PC-3 (cell line): ENCODE data around the gene EIF3B. TPM values are rescaled to one million over a fixed set of nuclear protein-coding genes. Genes with fewer than 3 reads are reported as not detected.
A peak's percentile ranks its signal among the peaks of the same experiment; 100 is the strongest.

Source experiments
- ATAC-seq: fragments of 200-7000 bp; cut with Tn5 transposase; 2 replicates; pipeline ENCODE4 v1.9.1; 2020; ENCODE audit warnings: mild to moderate bottlenecking, moderate library complexity
- BruUV-seq: library from RNA; stranded (reverse); fragments of 400-500 nt; replicated peaks from 2 replicates; lab custom pipeline; 2021; lab: Mats Ljungman, UMichigan
- CTCF ChIA-PET: fragments of 300-600 bp; sonication (Branson Sonifier 250); formaldehyde crosslinking; loops from one replicate; lab custom pipeline; 2022; ENCODE audit warnings: antibody characterized with exemption; lab: Charles Lee
- POLR2A ChIA-PET: fragments of 300-600 bp; sonication (Branson Sonifier 250); formaldehyde crosslinking; loops from one replicate; lab custom pipeline; 2022; ENCODE audit warnings: antibody characterized with exemption; ENCODE audit not compliant: unreplicated experiment; lab: Charles Lee
- DNase-seq: peaks from one replicate; pipeline ENCODE4 v3.0.0-alpha.2; 2015
- H2AFZ ChIP-seq: fragments of 300-600 bp; sonication (generic); 2 replicates; pipeline ENCODE4 v1.6.0; 2016; ENCODE audit warnings: antibody characterized with exemption, low read length
- H3F3A ChIP-seq: fragments of 300-600 bp; sonication (generic); one replicate; pipeline ENCODE4 v1.6.0; 2017; ENCODE audit warnings: antibody characterized with exemption, low read length, control low read depth, mild to moderate bottlenecking; ENCODE audit not compliant: unreplicated experiment
- H3K27ac ChIP-seq: fragments of 300-600 bp; sonication (generic); 2 replicates; pipeline ENCODE4 v1.5.1; 2016; ENCODE audit warnings: mild to moderate bottlenecking, low read length
- H3K27me3 ChIP-seq: fragments of 300-600 bp; sonication (generic); 2 replicates; pipeline ENCODE4 v1.6.1; 2016; ENCODE audit warnings: low read length, mixed read lengths
- H3K36me3 ChIP-seq: fragments of 300-600 bp; sonication (generic); 2 replicates; pipeline ENCODE4 v1.6.1; 2016; ENCODE audit warnings: low read depth, mixed run types, low read length, mixed read lengths
- H3K4me1 ChIP-seq: fragments of 300-600 bp; sonication (generic); 2 replicates; pipeline ENCODE4 v1.5.1; 2016; ENCODE audit warnings: low read length; ENCODE audit not compliant: insufficient read depth
- H3K4me2 ChIP-seq: fragments of 300-600 bp; sonication (generic); 2 replicates; pipeline ENCODE4 v1.6.0; 2016; ENCODE audit warnings: low read length
- H3K4me3 ChIP-seq: fragments of 300-600 bp; sonication (generic); 2 replicates; pipeline ENCODE4 v1.5.1; 2016; ENCODE audit warnings: mild to moderate bottlenecking, low read length, mixed read lengths
- H3K79me2 ChIP-seq: fragments of 300-600 bp; sonication (generic); 2 replicates; pipeline ENCODE4 v1.6.1; 2017; ENCODE audit warnings: low read length, mixed read lengths
- H3K9ac ChIP-seq: fragments of 300-600 bp; sonication (generic); 2 replicates; pipeline ENCODE4 v1.6.0; 2016; ENCODE audit warnings: mild to moderate bottlenecking, low read length
- H3K9me2 ChIP-seq: fragments of 300-600 bp; sonication (generic); replicated peaks from 2 replicates; pipeline ENCODE4 v1.6.1; 2016; ENCODE audit warnings: mixed run types, low read length, mixed read lengths
- H3K9me3 ChIP-seq: fragments of 300-600 bp; sonication (generic); 2 replicates; pipeline ENCODE4 v1.6.1; 2016; ENCODE audit warnings: low read length, mixed read lengths
- H4K20me1 ChIP-seq: fragments of 300-600 bp; sonication (generic); 2 replicates; pipeline ENCODE4 v1.6.1; 2016; ENCODE audit warnings: low read length, mixed read lengths
- CTCF ChIP-seq: fragments of 300-600 bp; sonication (generic); conservative IDR thresholded peaks from 2 replicates; pipeline ENCODE4 v1.5.1; 2017; ENCODE audit warnings: antibody characterized with exemption, low read depth, mild to moderate bottlenecking, low read length
- EZH2 ChIP-seq: fragments of 300-600 bp; sonication (generic); IDR thresholded peaks from one replicate; pipeline ENCODE4 v1.6.1; 2017; ENCODE audit warnings: antibody characterized with exemption, mild to moderate bottlenecking, low read length; ENCODE audit not compliant: unreplicated experiment
- EZH2phosphoT487 ChIP-seq: fragments of 300-600 bp; sonication (generic); IDR thresholded peaks from 2 replicates; pipeline ENCODE4 v1.6.1; 2018; ENCODE audit warnings: mild to moderate bottlenecking, antibody characterized with exemption, low read length, borderline replicate concordance
- intact Hi-C: fragments of 100-400 bp; cut with micrococcal nuclease; formaldehyde crosslinking; loops from 2 replicates; pipeline ENCODE4 v1.9.0; 2023
- total RNA-seq: library from RNA; depleted of rRNA; stranded (reverse); fragments of >200 nt; gene quantifications from 2 replicates; pipeline ENCODE4 v1.2.3, GENCODE V29; 2014

Gene EIF3B
- total RNA-seq, 1 experiment from 2014 or later: 289 TPM

GRCh38 chr7:2317556-2318293, 36.9 kb upstream of the EIF3B start:
- POLR2A ChIA-PET: no interaction called here

GRCh38 chr7:2321020-2321419, 33.6 kb upstream of the EIF3B start:
- no peaks in the 10 kb centered on the region for H4K20me1 ChIP-seq
- no peaks in the 10 kb centered on the region for H3K27me3 ChIP-seq
- H2AFZ ChIP-seq: no peak overlapping the region
- no peaks in the 10 kb centered on the region for H3K36me3 ChIP-seq
- no peaks in the 10 kb centered on the region for H3K9me3 ChIP-seq
- no peak for TF ChIP-seq EZH2
- TF ChIP-seq EZH2phosphoT487: no peak
- no peak for TF ChIP-seq CTCF
- no TSS peak for BruUV-seq
- DNase-seq (no peak), ATAC-seq (peak; percentile 29)
- H3K4me2 ChIP-seq: no peak overlapping the region
- no peak overlapping the region for H3K27ac ChIP-seq
- H3K9ac ChIP-seq: no peak overlapping the region
- ChIA-PET POLR2A (no interaction called here), CTCF (no interaction called here)
- H3K9me2 ChIP-seq: no peaks in the 10 kb centered on the region
- intact Hi-C loops: no loop called here
- H3K4me1 ChIP-seq: no peaks in the 10 kb centered on the region
- no peaks in the 10 kb centered on the region for H3K79me2 ChIP-seq
- no peaks in the 10 kb centered on the region for H3F3A ChIP-seq
- H3K4me3 ChIP-seq: no peak overlapping the region

More at GRCh38 chr7:2317556-2318293, 36.9 kb upstream of the EIF3B start:
- Histone ChIP-seq H3K4me2 (no peak overlapping the region), H2AFZ (no peak overlapping the region), H3F3A (no peaks in the 10 kb centered on the region), H3K4me1 (no peaks in the 10 kb centered on the region), H3K9ac (no peak overlapping the region), H3K79me2 (peaks cover 12% of the 10 kb centered on the region), H3K9me2 (no peaks in the 10 kb centered on the region), H3K36me3 (no peaks in the 10 kb centered on the region), H4K20me1 (no peaks in the 10 kb centered on the region), H3K27ac (no peak overlapping the region), H3K4me3 (no peak overlapping the region), H3K27me3 (no peaks in the 10 kb centered on the region), H3K9me3 (no peaks in the 10 kb centered on the region)
- ATAC-seq (no peak), DNase-seq (no peak)
- intact Hi-C loops: no loop called here
- BruUV-seq: no TSS peak
- CTCF ChIA-PET: no interaction called here
- TF ChIP-seq CTCF: no peak
- TF ChIP-seq EZH2phosphoT487: no peak
- no peak for TF ChIP-seq EZH2

GRCh38 chr7:2325162-2325561, 29.5 kb upstream of the EIF3B start:
- Histone ChIP-seq H2AFZ (no peak overlapping the region), H3K9me3 (no peaks in the 10 kb centered on the region), H3K4me3 (no peak overlapping the region), H3K4me2 (no peak overlapping the region), H3K9me2 (no peaks in the 10 kb centered on the region), H3K79me2 (no peaks in the 10 kb centered on the region), H3F3A (no peaks in the 10 kb centered on the region), H3K27me3 (no peaks in the 10 kb centered on the region), H3K36me3 (no peaks in the 10 kb centered on the region), H3K9ac (no peak overlapping the region), H4K20me1 (no peaks in the 10 kb centered on the region), H3K4me1 (no peaks in the 10 kb centered on the region), H3K27ac (no peak overlapping the region)
- intact Hi-C loops: no loop called here
- ChIA-PET POLR2A (no interaction called here), CTCF (no interaction called here)
- TF ChIP-seq EZH2phosphoT487 (no peak), CTCF (no peak), EZH2 (no peak)
- DNase-seq (no peak), ATAC-seq (no peak)
- no TSS peak for BruUV-seq
